Ovary (tissue), 9 donors: Measurements from ENCODE around the gene DHRS7B. TPM values are rescaled to one million over a fixed set of nuclear protein-coding genes. Genes with fewer than 3 reads are reported as not detected.

Source experiments
- DNase-seq, 5 donors: peaks; one replicate each; pipeline ENCODE4 v3.0.0-alpha.2; 2019 to 2020
- H3K27ac ChIP-seq, 2 donors: fragments of 200-600 bp; one replicate each; pipeline versions ENCODE4 v1.5.1 to v1.8.0; 2019 to 2022
- H3K27me3 ChIP-seq: fragments of 200-600 bp; one replicate; pipeline ENCODE4 v1.8.0; 2022
- H3K36me3 ChIP-seq: fragments of 200-600 bp; sonication (generic); one replicate; pipeline ENCODE4 v1.5.1; 2019
- H3K4me1 ChIP-seq: one replicate; pipeline ENCODE4 v1.8.1; 2013; ENCODE audit warnings: mild to moderate bottlenecking, moderate library complexity; ENCODE audit not compliant: insufficient read depth
- H3K4me3 ChIP-seq: fragments of 200-600 bp; sonication (generic); one replicate; pipeline ENCODE4 v1.5.1; 2017
- H3K9me3 ChIP-seq, 2 donors: fragments of 200-600 bp in 1 of 2; sonication (generic) in 1 of 2; one replicate each; pipeline versions ENCODE4 v1.5.1 to v1.8.1; 2013 to 2019; ENCODE audit warnings: mild to moderate bottlenecking in 1 of 2, moderate library complexity in 1 of 2
- CTCF ChIP-seq, 3 donors: fragments of 450-650 bp in 2 of 3; fragments of 200-600 bp in 1 of 3; IDR thresholded peaks; one replicate each; pipeline versions ENCODE4 v1.5.1 to v1.8.0; 2016 to 2022; ENCODE audit warnings: antibody characterized with exemption in 3 of 3, mild to moderate bottlenecking in 1 of 3
- EP300 ChIP-seq: sonication (generic); formaldehyde crosslinking; IDR thresholded peaks from one replicate; pipeline ENCODE4 v1.6.1; 2017; ENCODE audit warnings: antibody characterized with exemption
- POLR2A ChIP-seq: fragments of 450-650 bp; IDR thresholded peaks from one replicate; pipeline ENCODE4 v1.6.1; 2017; ENCODE audit warnings: antibody characterized with exemption, mild to moderate bottlenecking, moderate library complexity
- WGBS, 3 donors: extraction: QIAGEN DNeasy Blood & Tissue Kit in 1 of 3; methylation state at CpG; one replicate each; pipeline versions ENCODE4 v1.1.5 to v1.1.7; 2013 to 2017; 5-methylcytosine and 5-hydroxymethylcytosine counted together
- intact Hi-C, 4 donors: fragments of 100-400 bp; cut with DNase I; formaldehyde crosslinking; loops; one replicate each; pipeline versions ENCODE4 v1.11.0 to v1.15.1; 2022 to 2023
- polyA plus RNA-seq, 2 donors: library from polyadenylated mRNA; stranded (reverse); fragments of 200-250 nt in 1 of 2; fragments of 350-450 nt in 1 of 2; fragmentation: Illumina TruSeq in 1 of 2; extraction: RNeasy Lipid Tissue Mini Kit (QIAGEN cat#74804) in 1 of 2; gene quantifications; one replicate each; pipeline ENCODE4 v1.2.3, GENCODE V29; 2013 to 2014
- total RNA-seq, 7 donors: library from RNA; depleted of rRNA in 2 of 7; stranded (reverse); fragments of >200 nt in 2 of 7; fragmentation: NEBNext Ultra II Directional in 3 of 7; extraction: Animal tissue kit (Norgen Biotek cat#: 25700) in 3 of 7; gene quantifications; one replicate each; pipeline versions ENCODE4 v1.1.0 to v1.2.4, GENCODE V29; 2016 to 2023
- donor health status: DM: no; HTN: no; CAD: no; lungs with moderate emphysema.
- donor health status: DM: no; HTN: no; CAD: no.
- donor health status: Bipolar disorder and iron deficiency.
- donor health status: DM: yes; HTN: yes; CAD: no.
- donor health status: DM: no; HTN: no; CAD: no.
- donor health status: DM: yes; HTN: yes; CAD: no.

Gene DHRS7B
- total and polyA plus RNA-seq, 9 donors: 10.7 to 28.3 (median 17.4) TPM

- no peak overlapping the region for H3K27ac ChIP-seq
- H3K9me3 ChIP-seq: no peaks in the 10 kb centered on the region
- peaks cover 18% of the 10 kb centered on the region for H3K4me1 ChIP-seq
- intact Hi-C loops: no loop called here
- WGBS, 3 donors: 93 to 94% (median 93%) methylated on average over 17 of the region's 17 CpGs
- no peak overlapping the region for H3K4me3 ChIP-seq
- TF ChIP-seq EP300: no peak
- no peaks in the 10 kb centered on the region for H3K27me3 ChIP-seq
- H3K36me3 ChIP-seq: no peaks in the 10 kb centered on the region
- no peak for DNase-seq
These were observed 45.3 kb downstream of the DHRS7B start for GRCh38 chr17:21171970-21172510.

DNA sequence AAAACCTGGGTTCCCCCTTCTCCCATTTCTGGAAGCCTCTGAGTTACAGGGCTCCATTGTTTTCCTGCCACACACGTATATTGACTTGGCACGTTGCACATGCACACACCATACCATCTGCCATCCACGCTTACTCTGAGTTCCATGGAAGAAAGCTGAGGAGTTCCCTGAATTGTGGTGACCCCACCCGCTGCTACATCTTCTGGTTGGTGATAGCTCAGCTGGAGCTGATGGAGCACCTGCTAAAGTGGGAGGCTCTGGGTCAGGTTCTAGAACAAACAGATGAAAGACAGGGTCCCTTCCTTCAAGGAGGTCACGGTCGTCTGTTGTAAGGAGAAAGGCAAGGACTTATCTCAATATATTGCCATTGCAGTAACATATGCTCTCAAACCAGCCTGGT, 46.1 kb downstream of the DHRS7B start:
- TF ChIP-seq POLR2A: no peak
- TF ChIP-seq CTCF (IDR thresholded peaks at IDR 0.05): no peak
- no peak for TF ChIP-seq EP300
- intact Hi-C loops: no loop called here
- no peak for DNase-seq

DNA sequence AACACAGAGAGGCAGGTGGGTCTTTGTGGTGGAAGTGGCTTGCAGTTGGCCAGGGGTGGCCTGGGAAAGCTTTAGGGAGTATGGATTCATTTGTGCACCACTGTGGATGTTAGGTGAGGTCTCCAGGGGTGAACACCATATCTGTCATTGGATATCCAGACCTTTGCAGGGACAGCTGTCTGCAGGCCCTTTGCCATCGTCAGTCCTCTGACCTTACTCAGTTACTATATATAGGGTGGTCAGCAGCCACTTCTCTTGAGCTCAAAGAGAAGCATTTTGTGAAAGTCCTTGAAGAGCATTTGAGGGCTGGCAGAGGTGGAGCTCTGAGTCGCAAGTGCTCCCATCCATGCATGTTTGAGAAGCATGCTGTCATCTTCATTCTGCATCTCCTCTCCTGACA, 46.8 kb downstream of the DHRS7B start:
- H3K27me3 ChIP-seq: no peaks in the 10 kb centered on the region
- H3K4me3 ChIP-seq: no peak overlapping the region
- DNase-seq: no peak
- peaks cover 16% of the 10 kb centered on the region for H3K4me1 ChIP-seq
- no peak for TF ChIP-seq EP300
- TF ChIP-seq POLR2A: no peak
- TF ChIP-seq CTCF (IDR thresholded peaks at IDR 0.05): no peak
- H3K9me3 ChIP-seq: no peaks in the 10 kb centered on the region
- 75 to 90% (median 88%) methylated on average over 2 of the region's 2 CpGs for WGBS, 3 donors
- intact Hi-C loops: no loop called here
- no peaks in the 10 kb centered on the region for H3K36me3 ChIP-seq
- no peak overlapping the region for H3K27ac ChIP-seq

More for the DNA sequence above, 46.1 kb downstream of the DHRS7B start:
- H3K36me3 ChIP-seq: no peaks in the 10 kb centered on the region
- no peak overlapping the region for H3K27ac ChIP-seq
- H3K27me3 ChIP-seq: no peaks in the 10 kb centered on the region
- H3K4me3 ChIP-seq: no peak overlapping the region
- WGBS, 3 donors: 95 to 97% (median 96%) methylated on average over 6 of the region's 6 CpGs
- no peaks in the 10 kb centered on the region for H3K9me3 ChIP-seq
- H3K4me1 ChIP-seq: peaks cover 18% of the 10 kb centered on the region

GRCh38 chr17:21174186-21174585, 47.4 kb downstream of the DHRS7B start:
- no peak overlapping the region for H3K4me3 ChIP-seq
- H3K4me1 ChIP-seq: peaks cover 15% of the 10 kb centered on the region
- intact Hi-C loops: no loop called here
- TF ChIP-seq POLR2A (no peak), EP300 (no peak), CTCF (IDR thresholded peaks at IDR 0.05) (no peak)
- DNase-seq: peak in 2 of 5 donors; percentile 40 to 64
- H3K9me3 ChIP-seq: no peaks in the 10 kb centered on the region
- no peaks in the 10 kb centered on the region for H3K36me3 ChIP-seq
- H3K27me3 ChIP-seq: no peaks in the 10 kb centered on the region
- 7 to 36% (median 12%) methylated on average over 8 of the region's 8 CpGs for WGBS, 3 donors
- H3K27ac ChIP-seq: no peak overlapping the region

GRCh38 chr17:21174713-21175112, 47.9 kb downstream of the DHRS7B start:
- TF ChIP-seq CTCF (IDR thresholded peaks at IDR 0.05): no peak
- TF ChIP-seq EP300: no peak
- TF ChIP-seq POLR2A: no peak
- Histone ChIP-seq H3K36me3 (no peaks in the 10 kb centered on the region), H3K27me3 (no peaks in the 10 kb centered on the region), H3K9me3 (no peaks in the 10 kb centered on the region), H3K4me1 (peaks cover 15% of the 10 kb centered on the region), H3K27ac (peak overlapping the region in 1 of 2 donors; percentile 13), H3K4me3 (no peak overlapping the region)
- intact Hi-C loops: no loop called here
- peak; percentile 36 to 84 (median 60) for DNase-seq
- WGBS, 3 donors: 44 to 57% (median 47%) methylated on average over 7 of the region's 7 CpGs
